WTC11 (cell line): ENCODE measurements around the gene GET4. TPM values are rescaled to one million over a fixed set of nuclear protein-coding genes. Genes with fewer than 3 reads are reported as not detected.
A peak's percentile ranks its signal among the peaks of the same experiment; 100 is the strongest.

Source experiments
- ATAC-seq: fragments of 200-7000 bp; cut with Tn5 transposase; 2 replicates; pipeline ENCODE4 v1.10.0; 2021; ENCODE audit warnings: mild to moderate bottlenecking, moderate library complexity
- CTCF ChIA-PET: fragments of 300-600 bp; sonication (Branson Sonifier 250); formaldehyde crosslinking; loops from one replicate; lab custom pipeline; 2021; ENCODE audit warnings: antibody characterized with exemption; lab: Charles Lee
- POLR2A ChIA-PET: fragments of 350-600 bp; sonication (Branson Sonifier 250); formaldehyde crosslinking; loops from one replicate; lab custom pipeline; 2021; ENCODE audit warnings: antibody characterized with exemption; lab: Charles Lee
- DNase-seq: peaks from one replicate; pipeline ENCODE4 v3.0.0; 2021; ENCODE audit warnings: low spot score
- H3K27ac Mint-ChIP-seq: 2 replicates; pipeline ENCODE4 v1.8.0; 2021; ENCODE audit warnings: mixed read lengths
- H3K27me3 Mint-ChIP-seq: 2 replicates; pipeline ENCODE4 v1.8.0; 2021; ENCODE audit warnings: low read depth, mild to moderate bottlenecking, moderate library complexity, mixed read lengths
- H3K36me3 Mint-ChIP-seq: 2 replicates; pipeline ENCODE4 v1.8.0; 2021; ENCODE audit warnings: mixed read lengths
- H3K4me1 Mint-ChIP-seq: 2 replicates; pipeline ENCODE4 v1.8.0; 2022; ENCODE audit warnings: mixed read lengths
- H3K4me3 Mint-ChIP-seq: 2 replicates; pipeline ENCODE4 v1.8.0; 2021; ENCODE audit warnings: mild to moderate bottlenecking, moderate library complexity, mixed read lengths
- H3K9me3 Mint-ChIP-seq: 2 replicates; pipeline ENCODE4 v1.8.0; 2021; ENCODE audit warnings: mixed read lengths
- CBFB ChIP-seq: sonication (generic); formaldehyde crosslinking; IDR thresholded peaks from 2 replicates; pipeline ENCODE4 v1.8.1; 2022; ENCODE audit warnings: mild to moderate bottlenecking, low read depth, missing genetic modification reagents
- HMGA2 ChIP-seq: fragments of 250-450 bp; sonication (Bioruptor Pico); IDR thresholded peaks from 2 replicates; pipeline ENCODE4 v1.4.0; 2021; ENCODE audit warnings: mild to moderate bottlenecking, moderate library complexity
- IRF2 ChIP-seq: sonication (generic); formaldehyde crosslinking; IDR thresholded peaks from 2 replicates; pipeline ENCODE4 v1.8.0; 2022; ENCODE audit warnings: low read depth, missing genetic modification reagents, borderline replicate concordance
- JAZF1 ChIP-seq: fragments of 250-450 bp; sonication (Bioruptor Pico); IDR thresholded peaks from 2 replicates; pipeline ENCODE4 v1.9.0; 2021; ENCODE audit warnings: moderate library complexity, mild to moderate bottlenecking, inconsistent platforms
- MXD4 ChIP-seq: fragments of 250-450 bp; sonication (Bioruptor Pico); IDR thresholded peaks from 2 replicates; pipeline ENCODE4 v1.8.0; 2021; ENCODE audit warnings: mild to moderate bottlenecking, moderate library complexity, borderline replicate concordance
- MYBL2 ChIP-seq: sonication (generic); formaldehyde crosslinking; IDR thresholded peaks from 2 replicates; pipeline ENCODE4 v1.8.1; 2023; ENCODE audit warnings: mild to moderate bottlenecking, moderate library complexity, missing genetic modification reagents
- RORB ChIP-seq: fragments of 250-450 bp; sonication (Bioruptor Pico); IDR thresholded peaks from 2 replicates; pipeline ENCODE4 v1.9.0; 2021; ENCODE audit warnings: mild to moderate bottlenecking
- TEAD1 ChIP-seq: sonication (generic); formaldehyde crosslinking; IDR thresholded peaks from 2 replicates; pipeline ENCODE4 v1.8.0; 2022; ENCODE audit warnings: mild to moderate bottlenecking, missing genetic modification reagents
- TP53 ChIP-seq: sonication (generic); formaldehyde crosslinking; IDR thresholded peaks from 2 replicates; pipeline ENCODE4 v1.8.1; 2023; ENCODE audit warnings: mild to moderate bottlenecking, missing genetic modification reagents
- total RNA-seq: library from RNA; stranded (reverse); gene quantifications from 3 replicates; pipeline ENCODE4 v1.2.3, GENCODE V29; 2021
- TF ChIP-seq, protein P1 (sequence below): sonication (generic); formaldehyde crosslinking; IDR thresholded peaks from 2 replicates; pipeline ENCODE4 v1.8.0; 2023; ENCODE audit warnings: mild to moderate bottlenecking, missing genetic modification reagents
- TF ChIP-seq, protein P2 (sequence below): sonication (generic); formaldehyde crosslinking; IDR thresholded peaks from 2 replicates; pipeline ENCODE4 v1.8.0; 2022; ENCODE audit warnings: mild to moderate bottlenecking, missing genetic modification reagents
- TF ChIP-seq, protein P3 (sequence below): fragments of 250-450 bp; sonication (Bioruptor Pico); conservative IDR thresholded peaks from 2 replicates; pipeline ENCODE4 v1.9.0; 2021; ENCODE audit warnings: mild to moderate bottlenecking
- TF ChIP-seq, protein P4 (sequence below): fragments of 250-450 bp; sonication (Bioruptor Pico); IDR thresholded peaks from 2 replicates; pipeline ENCODE4 v1.9.0; 2021; ENCODE audit warnings: mild to moderate bottlenecking, borderline replicate concordance
- TF ChIP-seq, protein P5 (sequence below): sonication (generic); formaldehyde crosslinking; IDR thresholded peaks from 2 replicates; pipeline ENCODE4 v1.8.1; 2022; ENCODE audit warnings: missing genetic modification reagents, borderline replicate concordance
- TF ChIP-seq, protein P6 (sequence below): sonication (generic); formaldehyde crosslinking; conservative IDR thresholded peaks from 2 replicates; pipeline ENCODE4 v1.8.1; 2023; ENCODE audit warnings: mild to moderate bottlenecking, low read depth, missing genetic modification reagents, moderate library complexity
- TF ChIP-seq, protein P7 (sequence below): sonication (generic); formaldehyde crosslinking; conservative IDR thresholded peaks from 2 replicates; pipeline ENCODE4 v1.8.1; 2022; ENCODE audit warnings: mild to moderate bottlenecking, missing genetic modification reagents

GET4 gene
- total RNA-seq, 1 experiment from 2014 or later = 73.0 TPM

DNA sequence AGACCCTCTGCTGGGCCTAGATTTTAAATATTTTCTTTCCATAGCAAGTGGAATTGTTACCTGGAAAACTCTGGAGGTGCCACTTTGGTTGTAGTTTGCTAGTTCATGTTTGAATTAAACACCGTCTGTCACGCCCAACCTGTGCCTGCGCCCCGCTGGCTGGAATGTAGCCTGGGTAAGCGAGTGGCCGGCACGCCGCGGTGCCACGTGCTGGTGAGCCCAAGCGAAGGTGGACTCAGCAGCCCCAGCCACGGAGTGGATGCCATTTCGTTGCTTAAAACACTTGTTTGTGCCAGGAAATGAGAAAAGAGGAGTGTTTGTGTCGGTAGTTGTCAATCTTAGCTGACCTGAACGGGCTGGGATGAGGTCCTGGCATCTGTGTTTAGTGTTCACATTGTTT is 2.7 kb downstream of the GET4 start:
- peak overlapping the region; percentile 33 for H3K4me3 Mint-ChIP-seq
- no peaks in the 10 kb centered on the region for H3K9me3 Mint-ChIP-seq
- peak overlapping the region; percentile 91 for H3K27ac Mint-ChIP-seq
- TF ChIP-seq, protein P1, sequence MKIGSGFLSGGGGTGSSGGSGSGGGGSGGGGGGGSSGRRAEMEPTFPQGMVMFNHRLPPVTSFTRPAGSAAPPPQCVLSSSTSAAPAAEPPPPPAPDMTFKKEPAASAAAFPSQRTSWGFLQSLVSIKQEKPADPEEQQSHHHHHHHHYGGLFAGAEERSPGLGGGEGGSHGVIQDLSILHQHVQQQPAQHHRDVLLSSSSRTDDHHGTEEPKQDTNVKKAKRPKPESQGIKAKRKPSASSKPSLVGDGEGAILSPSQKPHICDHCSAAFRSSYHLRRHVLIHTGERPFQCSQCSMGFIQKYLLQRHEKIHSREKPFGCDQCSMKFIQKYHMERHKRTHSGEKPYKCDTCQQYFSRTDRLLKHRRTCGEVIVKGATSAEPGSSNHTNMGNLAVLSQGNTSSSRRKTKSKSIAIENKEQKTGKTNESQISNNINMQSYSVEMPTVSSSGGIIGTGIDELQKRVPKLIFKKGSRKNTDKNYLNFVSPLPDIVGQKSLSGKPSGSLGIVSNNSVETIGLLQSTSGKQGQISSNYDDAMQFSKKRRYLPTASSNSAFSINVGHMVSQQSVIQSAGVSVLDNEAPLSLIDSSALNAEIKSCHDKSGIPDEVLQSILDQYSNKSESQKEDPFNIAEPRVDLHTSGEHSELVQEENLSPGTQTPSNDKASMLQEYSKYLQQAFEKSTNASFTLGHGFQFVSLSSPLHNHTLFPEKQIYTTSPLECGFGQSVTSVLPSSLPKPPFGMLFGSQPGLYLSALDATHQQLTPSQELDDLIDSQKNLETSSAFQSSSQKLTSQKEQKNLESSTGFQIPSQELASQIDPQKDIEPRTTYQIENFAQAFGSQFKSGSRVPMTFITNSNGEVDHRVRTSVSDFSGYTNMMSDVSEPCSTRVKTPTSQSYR (CRISPR knock-in tag) = no peak
- no peak for TF ChIP-seq HMGA2 (CRISPR knock-in tag)
- TF ChIP-seq, protein P2, sequence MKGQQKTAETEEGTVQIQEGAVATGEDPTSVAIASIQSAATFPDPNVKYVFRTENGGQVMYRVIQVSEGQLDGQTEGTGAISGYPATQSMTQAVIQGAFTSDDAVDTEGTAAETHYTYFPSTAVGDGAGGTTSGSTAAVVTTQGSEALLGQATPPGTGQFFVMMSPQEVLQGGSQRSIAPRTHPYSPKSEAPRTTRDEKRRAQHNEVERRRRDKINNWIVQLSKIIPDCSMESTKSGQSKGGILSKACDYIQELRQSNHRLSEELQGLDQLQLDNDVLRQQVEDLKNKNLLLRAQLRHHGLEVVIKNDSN (CRISPR knock-in tag) = no peak
- TF ChIP-seq, protein P3, sequence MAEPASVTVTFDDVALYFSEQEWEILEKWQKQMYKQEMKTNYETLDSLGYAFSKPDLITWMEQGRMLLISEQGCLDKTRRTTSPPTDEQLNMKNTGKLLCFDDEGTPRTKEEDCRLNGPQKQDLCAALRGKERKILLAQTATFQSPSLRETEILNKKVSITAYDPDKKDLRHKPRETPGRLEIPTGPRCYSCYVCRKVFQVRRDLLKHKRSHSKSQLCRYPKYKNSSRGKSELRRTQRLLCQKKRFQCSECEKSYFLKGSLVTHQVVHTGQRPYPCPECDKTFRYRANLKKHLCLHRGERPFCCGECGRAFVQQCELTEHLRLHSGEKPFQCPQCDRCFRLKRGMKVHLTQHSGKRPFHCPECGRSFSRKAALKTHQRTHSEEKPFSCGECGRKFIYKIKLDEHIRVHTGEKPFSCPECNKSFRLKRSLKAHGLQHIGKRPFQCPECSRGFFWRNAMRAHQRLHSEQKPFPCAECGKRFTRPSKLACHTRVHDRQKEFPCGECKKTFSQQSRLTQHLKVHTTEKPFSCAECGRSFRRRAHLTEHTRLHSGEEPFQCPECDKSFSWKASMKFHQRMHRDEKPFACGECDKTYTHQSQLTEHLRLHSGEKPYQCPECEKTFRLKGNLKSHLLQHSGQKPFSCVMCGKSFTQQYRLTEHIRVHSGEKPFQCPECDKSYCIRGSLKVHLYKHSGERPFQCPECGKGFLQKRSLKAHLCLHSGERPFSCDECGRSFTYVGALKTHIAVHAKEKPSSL (CRISPR knock-in tag) = no peak
- no peak for TF ChIP-seq MYBL2 (CRISPR knock-in tag)
- no peak for TF ChIP-seq CBFB (CRISPR knock-in tag)
- TF ChIP-seq, protein P4, sequence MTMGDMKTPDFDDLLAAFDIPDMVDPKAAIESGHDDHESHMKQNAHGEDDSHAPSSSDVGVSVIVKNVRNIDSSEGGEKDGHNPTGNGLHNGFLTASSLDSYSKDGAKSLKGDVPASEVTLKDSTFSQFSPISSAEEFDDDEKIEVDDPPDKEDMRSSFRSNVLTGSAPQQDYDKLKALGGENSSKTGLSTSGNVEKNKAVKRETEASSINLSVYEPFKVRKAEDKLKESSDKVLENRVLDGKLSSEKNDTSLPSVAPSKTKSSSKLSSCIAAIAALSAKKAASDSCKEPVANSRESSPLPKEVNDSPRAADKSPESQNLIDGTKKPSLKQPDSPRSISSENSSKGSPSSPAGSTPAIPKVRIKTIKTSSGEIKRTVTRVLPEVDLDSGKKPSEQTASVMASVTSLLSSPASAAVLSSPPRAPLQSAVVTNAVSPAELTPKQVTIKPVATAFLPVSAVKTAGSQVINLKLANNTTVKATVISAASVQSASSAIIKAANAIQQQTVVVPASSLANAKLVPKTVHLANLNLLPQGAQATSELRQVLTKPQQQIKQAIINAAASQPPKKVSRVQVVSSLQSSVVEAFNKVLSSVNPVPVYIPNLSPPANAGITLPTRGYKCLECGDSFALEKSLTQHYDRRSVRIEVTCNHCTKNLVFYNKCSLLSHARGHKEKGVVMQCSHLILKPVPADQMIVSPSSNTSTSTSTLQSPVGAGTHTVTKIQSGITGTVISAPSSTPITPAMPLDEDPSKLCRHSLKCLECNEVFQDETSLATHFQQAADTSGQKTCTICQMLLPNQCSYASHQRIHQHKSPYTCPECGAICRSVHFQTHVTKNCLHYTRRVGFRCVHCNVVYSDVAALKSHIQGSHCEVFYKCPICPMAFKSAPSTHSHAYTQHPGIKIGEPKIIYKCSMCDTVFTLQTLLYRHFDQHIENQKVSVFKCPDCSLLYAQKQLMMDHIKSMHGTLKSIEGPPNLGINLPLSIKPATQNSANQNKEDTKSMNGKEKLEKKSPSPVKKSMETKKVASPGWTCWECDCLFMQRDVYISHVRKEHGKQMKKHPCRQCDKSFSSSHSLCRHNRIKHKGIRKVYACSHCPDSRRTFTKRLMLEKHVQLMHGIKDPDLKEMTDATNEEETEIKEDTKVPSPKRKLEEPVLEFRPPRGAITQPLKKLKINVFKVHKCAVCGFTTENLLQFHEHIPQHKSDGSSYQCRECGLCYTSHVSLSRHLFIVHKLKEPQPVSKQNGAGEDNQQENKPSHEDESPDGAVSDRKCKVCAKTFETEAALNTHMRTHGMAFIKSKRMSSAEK = no peak
- TF ChIP-seq, protein P5, sequence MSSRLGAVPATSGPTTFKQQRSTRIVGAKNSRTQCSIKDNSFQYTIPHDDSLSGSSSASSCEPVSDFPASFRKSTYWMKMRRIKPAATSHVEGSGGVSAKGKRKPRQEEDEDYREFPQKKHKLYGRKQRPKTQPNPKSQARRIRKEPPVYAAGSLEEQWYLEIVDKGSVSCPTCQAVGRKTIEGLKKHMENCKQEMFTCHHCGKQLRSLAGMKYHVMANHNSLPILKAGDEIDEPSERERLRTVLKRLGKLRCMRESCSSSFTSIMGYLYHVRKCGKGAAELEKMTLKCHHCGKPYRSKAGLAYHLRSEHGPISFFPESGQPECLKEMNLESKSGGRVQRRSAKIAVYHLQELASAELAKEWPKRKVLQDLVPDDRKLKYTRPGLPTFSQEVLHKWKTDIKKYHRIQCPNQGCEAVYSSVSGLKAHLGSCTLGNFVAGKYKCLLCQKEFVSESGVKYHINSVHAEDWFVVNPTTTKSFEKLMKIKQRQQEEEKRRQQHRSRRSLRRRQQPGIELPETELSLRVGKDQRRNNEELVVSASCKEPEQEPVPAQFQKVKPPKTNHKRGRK (CRISPR knock-in tag) = no peak
- TF ChIP-seq, protein P6, sequence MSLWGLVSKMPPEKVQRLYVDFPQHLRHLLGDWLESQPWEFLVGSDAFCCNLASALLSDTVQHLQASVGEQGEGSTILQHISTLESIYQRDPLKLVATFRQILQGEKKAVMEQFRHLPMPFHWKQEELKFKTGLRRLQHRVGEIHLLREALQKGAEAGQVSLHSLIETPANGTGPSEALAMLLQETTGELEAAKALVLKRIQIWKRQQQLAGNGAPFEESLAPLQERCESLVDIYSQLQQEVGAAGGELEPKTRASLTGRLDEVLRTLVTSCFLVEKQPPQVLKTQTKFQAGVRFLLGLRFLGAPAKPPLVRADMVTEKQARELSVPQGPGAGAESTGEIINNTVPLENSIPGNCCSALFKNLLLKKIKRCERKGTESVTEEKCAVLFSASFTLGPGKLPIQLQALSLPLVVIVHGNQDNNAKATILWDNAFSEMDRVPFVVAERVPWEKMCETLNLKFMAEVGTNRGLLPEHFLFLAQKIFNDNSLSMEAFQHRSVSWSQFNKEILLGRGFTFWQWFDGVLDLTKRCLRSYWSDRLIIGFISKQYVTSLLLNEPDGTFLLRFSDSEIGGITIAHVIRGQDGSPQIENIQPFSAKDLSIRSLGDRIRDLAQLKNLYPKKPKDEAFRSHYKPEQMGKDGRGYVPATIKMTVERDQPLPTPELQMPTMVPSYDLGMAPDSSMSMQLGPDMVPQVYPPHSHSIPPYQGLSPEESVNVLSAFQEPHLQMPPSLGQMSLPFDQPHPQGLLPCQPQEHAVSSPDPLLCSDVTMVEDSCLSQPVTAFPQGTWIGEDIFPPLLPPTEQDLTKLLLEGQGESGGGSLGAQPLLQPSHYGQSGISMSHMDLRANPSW (CRISPR knock-in tag) = no peak
- no peak for TF ChIP-seq JAZF1 (CRISPR knock-in tag)
- TF ChIP-seq RORB (CRISPR knock-in tag) = no peak
- TF ChIP-seq, protein P7, sequence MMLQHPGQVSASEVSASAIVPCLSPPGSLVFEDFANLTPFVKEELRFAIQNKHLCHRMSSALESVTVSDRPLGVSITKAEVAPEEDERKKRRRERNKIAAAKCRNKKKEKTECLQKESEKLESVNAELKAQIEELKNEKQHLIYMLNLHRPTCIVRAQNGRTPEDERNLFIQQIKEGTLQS (CRISPR knock-in tag) = no peak
- no peak for TF ChIP-seq MXD4 (CRISPR knock-in tag)
- TF ChIP-seq IRF2 (CRISPR knock-in tag) = no peak
- no peak for TF ChIP-seq TP53 (CRISPR knock-in tag)
- TF ChIP-seq TEAD1 (CRISPR knock-in tag) = no peak
- TF ChIP-seq, all 79 proteins: peak for 0
- Mint-ChIP-seq H3K27me3 (no peaks in the 10 kb centered on the region), H3K4me1 (peaks cover 8% of the 10 kb centered on the region), H3K36me3 (peaks cover 11% of the 10 kb centered on the region)
- CTCF ChIA-PET = no interaction called here
- DNase-seq (no peak), ATAC-seq (no peak)
- POLR2A ChIA-PET = no interaction called here
